Hematopoietic multipotent progenitor cell treated with erythropoietin and hydrocortisone succinate and interleukin-3 and kit ligand, for 6 days (in vitro differentiated cells): ENCODE data around the gene OSGIN1.

ENCODE experiments used
- DNase-seq: peaks from one replicate; pipeline ENCODE4 v3.0.0-alpha.2; 2015

Gene OSGIN1

DNA sequence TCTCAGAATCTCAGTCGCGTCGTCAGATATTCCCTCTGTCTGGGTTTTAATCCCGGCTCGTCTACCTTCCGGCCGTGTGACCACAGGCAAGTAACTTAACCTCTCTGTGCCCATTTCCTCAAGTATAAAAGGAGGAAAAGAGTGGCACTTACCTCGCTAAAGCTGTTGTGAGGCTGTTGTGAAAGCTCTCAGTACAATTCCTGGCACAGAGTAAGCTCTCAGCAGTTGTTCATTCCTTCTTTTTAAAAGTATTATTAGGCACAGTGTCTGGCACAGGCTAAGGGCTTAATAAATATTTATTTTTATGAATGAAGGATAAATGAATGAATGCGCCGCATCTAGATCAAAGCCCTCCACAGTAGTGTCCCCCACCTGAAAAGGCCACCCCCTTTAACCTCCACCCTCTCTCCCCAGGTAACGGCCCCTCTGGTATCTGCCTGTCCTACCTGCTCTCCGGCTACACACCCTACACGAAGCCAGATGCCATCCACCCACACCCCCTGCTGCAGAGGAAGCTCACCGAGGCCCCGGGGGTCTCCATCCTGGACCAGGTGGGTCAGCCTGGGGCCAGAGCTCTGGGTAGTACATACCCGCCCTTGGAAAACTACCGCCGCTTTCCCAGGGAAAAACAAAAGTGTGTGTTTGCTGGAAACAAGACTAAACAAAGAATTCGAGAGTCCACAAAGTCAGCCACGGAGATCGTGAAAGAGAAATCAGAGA, 6.0 kb downstream of the OSGIN1 start:
- DNase-seq = no peak

DNA sequence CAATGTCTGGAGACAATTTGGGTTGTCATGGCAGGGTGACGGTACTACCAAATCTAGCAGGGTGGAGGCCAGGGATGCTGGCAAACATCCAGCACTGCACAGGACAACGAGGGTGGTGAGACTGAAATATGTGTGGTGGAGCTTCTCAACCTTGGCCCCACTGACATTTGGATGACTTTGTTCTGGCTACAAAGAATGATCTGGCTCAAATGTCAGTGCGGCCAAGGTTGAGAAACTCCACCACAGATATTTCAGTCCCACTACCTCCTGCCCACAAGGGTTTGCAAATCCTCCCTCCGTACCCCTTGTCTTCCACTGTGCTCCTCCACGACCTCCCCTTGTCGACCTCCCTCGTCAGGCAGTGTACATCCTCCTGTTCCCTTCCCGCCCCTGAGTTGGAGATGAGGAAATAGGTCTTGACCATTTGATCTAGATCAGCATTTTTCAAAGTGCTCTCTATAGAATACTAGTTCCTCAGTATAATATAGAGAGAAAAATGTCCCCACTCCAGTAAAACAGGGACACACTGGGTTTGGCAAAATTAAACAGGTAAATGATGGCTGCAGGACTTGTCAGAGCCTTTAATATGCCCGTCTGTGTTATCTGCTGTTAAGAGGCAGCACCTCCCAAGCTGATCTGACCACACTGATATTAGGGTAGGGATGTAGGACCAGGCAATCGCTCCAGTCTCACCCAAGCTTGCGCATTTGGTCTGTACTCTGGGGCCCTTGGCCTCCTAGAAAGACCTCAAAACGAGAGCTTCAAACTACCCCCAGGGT, 6.8 kb downstream of the OSGIN1 start:
- no peak for DNase-seq

DNA sequence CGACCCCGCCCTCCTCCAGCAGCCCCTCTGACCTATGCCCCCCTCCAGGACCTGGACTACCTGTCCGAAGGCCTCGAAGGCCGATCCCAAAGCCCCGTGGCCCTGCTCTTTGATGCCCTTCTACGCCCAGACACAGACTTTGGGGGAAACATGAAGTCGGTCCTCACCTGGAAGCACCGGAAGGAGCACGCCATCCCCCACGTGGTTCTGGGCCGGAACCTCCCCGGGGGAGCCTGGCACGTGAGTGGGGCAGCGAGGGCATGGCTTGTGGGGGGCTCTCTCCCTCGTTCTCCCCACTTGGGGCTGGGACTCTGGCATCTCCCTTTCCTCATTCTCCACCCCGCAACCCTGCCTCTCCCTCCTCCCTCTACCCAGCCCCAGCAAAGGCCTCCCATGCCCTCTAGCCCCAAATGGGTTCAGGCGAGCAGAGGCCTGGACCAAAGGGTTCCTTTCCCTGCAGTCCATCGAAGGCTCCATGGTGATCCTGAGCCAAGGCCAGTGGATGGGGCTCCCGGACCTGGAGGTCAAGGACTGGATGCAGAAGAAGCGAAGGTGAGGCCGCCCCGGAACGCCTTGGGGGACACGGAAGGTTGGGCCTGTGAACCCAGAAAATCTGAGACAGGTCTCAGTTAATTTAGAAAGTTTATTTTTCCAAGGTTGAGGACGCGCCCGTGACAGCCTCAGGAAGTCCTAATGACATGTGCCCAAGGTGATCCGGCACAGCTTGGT, 7.6 kb downstream of the OSGIN1 start:
- no peak for DNase-seq

DNA sequence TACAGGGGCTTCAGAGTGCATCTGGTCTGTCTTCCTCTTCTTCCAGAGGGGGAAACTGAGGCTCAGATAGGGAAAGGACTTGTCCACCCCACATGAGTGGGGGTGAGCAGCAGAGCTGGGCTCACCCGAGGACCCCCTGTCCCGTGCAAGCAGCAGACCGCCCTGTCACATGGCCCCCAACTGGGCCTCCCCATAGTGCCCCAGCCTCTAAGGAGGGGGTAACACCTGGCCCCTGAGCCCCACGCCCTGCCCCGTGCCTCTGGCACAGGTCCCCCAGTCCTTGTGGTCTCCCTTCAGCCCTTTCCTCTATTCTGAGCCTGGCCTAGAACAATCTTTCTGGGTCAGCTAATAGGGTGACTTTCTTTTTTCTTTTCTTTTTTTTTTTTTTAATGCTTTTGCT, 8.6 kb downstream of the OSGIN1 start:
- DNase-seq = no peak

DNA sequence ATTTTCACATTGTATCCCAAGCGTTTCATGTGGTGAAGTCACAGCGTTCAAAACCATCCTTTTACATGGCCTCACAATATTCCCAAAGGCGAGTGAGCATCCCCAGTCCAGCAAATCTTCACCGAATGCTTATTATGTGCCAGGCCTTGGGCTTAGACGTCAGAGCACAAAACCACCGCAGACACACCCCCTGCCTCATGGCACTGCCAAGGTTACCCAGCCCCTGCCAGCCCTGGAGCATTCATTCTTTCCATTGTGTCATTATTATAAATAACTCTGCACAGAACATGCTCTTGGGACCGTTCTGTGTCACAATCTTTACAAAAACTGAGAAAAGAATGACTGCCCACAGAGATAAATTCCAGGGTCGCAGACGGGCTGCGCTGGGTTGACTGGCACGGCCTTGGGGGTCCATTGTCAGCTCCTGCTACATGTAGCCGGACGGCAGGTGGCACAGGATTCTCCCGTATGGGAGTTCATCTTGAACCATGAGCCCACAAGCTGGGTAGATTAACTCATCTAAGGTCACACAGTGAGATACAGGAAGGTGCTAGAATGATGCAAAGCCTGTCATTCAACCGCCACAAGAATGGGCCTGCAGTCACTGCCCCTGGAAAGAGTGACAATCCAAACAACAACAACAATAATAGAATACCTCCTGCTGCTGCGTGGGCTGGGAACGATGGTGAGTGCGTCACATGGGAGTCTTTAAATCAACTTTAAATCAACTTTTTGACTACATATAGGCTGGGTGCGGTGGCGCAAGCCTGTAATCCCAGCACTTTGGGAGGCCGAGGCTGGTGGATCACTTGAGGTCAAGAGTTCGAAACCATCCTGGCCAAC, 10.5 kb downstream of the OSGIN1 start:
- DNase-seq = no peak

DNA sequence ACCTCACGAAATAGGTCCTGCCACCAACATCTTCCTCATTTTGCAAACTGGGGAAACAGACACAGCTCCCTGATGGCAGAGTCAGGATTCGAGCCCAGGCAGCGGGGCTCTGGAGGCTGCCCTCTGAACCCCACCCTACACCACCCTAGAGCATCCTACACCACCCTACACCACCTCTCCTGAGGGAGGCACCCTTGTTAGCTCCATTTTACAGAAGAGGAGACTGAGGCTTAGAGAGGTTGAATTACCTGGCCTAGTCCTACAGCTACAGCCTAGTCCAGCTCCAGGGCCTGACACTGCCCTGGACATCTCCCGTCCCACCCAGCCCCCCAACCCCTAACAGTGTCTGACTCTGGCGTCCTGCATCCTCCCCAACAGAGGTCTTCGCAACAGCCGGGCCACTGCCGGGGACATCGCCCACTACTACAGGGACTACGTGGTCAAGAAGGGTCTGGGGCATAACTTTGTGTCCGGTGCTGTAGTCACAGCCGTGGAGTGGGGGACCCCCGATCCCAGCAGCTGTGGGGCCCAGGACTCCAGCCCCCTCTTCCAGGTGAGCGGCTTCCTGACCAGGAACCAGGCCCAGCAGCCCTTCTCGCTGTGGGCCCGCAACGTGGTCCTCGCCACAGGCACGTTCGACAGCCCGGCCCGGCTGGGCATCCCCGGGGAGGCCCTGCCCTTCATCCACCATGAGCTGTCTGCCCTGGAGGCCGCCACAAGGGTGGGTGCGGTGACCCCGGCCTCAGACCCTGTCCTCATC, 11.8 kb downstream of the OSGIN1 start:
- no peak for DNase-seq

DNA sequence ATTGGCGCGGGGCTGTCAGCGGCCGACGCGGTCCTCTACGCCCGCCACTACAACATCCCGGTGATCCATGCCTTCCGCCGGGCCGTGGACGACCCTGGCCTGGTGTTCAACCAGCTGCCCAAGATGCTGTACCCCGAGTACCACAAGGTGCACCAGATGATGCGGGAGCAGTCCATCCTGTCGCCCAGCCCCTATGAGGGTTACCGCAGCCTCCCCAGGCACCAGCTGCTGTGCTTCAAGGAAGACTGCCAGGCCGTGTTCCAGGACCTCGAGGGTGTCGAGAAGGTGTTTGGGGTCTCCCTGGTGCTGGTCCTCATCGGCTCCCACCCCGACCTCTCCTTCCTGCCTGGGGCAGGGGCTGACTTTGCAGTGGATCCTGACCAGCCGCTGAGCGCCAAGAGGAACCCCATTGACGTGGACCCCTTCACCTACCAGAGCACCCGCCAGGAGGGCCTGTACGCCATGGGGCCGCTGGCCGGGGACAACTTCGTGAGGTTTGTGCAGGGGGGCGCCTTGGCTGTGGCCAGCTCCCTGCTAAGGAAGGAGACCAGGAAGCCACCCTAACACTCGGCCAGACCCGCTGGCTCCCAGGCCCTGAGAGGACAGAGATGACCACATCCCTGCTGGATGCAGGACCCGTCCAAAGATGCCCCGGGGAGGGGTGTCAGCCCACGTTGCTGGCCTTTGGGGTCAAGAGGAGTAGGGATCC, 12.6 kb downstream of the OSGIN1 start:
- DNase-seq = no peak

DNA sequence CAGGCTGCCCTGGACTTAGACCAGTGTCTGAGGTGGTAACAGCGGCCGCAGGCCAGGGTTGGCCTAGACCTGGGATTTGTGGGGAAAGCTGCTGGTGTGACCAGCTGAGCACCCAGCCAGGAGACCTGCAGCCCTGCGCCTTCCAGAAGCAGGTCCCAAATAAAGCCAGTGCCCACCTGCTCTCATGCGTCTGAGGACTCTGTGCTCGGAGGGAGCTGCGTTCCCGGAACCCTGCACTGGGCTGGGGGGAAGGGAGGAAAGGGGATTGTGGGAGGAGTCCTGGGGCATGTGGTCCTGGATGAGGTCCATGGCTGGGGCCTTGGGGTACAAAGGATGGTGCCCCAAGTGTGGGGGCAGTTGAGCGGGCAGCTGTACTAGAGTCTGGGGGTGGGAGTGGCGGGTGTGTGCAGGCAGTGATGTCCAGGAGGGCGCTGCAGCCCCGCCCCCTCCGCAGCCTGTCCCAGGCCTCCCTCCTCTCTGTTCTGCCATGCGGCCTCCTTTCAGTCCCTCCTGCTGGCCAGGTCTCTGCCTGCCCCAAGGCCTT, 13.2 kb downstream of the OSGIN1 start:
- DNase-seq = no peak

DNA sequence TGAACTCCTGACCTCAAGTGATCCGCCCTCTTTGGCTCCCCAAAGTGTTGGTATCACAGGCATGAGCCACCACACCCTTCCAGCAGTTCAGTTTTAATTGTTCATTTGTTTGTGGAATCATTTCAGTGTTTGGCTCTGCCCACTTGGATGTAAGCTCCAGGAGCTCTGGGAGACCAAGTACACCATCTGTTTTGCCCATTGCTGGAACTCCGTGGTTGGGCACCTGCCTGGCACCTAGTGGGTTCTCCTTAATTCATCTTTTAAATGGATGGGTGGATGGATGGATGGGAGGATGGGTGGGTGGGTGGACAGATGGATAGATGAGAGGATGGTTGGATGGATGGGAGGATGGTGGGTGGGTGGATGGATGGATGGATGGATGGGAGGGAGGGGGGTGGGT, 14.1 kb downstream of the OSGIN1 start:
- no peak for DNase-seq

DNA sequence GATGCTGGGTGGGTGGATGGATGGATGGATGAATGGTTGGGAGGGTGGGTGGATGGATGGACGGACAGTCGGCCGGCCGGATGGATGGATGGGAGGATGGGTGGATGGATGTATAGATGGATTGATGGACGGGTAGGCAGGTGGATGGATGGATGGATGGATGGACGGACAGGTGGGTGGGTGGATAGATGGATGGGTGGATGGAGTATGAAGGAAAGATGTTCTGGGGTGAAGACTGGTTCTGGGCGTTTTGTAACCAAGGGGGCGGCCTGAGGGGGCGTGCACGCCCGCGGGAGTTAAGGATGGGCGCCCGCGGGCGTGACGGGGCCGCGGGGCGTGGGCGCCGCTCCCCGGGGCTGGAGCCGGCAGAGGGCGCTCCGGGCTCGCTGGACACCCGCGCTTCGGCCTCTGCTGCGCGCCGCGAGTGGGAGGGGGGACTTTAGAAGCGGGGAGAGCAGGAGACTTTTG, 14.8 kb downstream of the OSGIN1 start, which contains the start of gene NECAB2:
Gene NECAB2, plus strand, starts transcription at position 407 of the 468 bp plus-strand sequence. CDS start 405 bp downstream, outside the sequence.
- DNase-seq = peak; percentile 49

DNA sequence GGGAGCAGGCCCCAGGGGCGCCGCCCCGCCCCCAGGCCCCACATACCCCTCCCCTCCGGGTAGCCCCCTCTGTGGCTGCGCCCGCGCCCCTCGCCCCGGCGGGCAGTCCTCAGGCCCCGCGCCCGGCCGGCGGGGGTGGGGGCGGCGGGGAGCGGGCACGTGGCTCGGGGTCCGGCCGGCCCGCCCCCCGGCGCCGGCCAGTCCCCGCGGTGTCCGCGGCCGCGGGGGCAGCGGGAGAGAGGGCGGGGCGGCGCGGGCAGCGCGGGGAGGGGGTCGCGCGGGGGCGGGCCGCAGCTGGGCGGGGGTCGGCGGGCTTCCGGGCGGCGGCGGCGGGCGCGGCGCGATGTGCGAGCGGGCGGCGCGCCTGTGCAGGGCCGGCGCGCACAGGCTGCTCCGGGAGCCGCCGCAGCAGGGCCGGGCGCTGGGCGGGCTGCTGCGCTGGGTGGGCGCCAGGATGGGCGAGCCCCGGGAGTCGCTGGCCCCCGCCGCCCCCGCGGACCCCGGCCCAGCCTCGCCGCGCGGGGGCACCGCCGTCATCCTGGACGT, 15.3 kb downstream of the OSGIN1 start:
- no peak for DNase-seq

DNA sequence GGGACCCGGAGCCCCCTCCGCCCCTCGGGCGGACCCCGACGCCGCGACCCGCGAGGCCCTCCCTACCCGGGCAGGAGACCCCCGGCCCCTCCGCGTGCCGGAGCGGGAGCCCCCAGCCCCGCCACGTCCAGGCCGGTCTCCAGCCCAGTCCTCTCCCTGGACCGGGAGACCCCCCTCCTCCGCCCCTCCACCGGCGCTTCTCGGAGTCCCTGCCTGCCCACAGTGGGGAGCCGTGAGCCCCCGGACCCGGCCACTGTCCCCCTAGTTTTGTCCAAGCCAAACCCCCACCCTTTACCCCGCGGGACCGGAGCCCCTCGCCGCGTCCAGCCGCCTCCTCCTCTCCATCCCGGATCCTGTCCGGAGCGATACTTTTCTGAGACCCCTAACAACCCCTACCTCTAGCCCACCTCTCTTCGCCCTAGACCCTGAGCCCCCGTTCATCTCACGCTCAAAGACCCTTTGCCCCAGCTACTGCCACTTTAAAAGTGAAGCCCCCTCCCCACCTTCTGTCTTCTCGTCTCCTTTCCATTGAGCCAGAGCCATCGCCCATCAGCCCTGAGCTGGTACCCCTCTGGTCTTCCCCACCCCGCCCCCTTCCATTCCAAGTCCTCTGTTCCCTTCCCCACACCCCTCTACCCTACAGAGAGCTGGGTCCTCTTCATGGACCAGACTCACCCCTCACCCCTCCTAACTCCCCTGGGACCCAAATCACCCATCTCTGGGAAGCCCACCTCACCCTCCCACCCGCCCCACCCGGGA, 16.0 kb downstream of the OSGIN1 start:
- no peak for DNase-seq

DNA sequence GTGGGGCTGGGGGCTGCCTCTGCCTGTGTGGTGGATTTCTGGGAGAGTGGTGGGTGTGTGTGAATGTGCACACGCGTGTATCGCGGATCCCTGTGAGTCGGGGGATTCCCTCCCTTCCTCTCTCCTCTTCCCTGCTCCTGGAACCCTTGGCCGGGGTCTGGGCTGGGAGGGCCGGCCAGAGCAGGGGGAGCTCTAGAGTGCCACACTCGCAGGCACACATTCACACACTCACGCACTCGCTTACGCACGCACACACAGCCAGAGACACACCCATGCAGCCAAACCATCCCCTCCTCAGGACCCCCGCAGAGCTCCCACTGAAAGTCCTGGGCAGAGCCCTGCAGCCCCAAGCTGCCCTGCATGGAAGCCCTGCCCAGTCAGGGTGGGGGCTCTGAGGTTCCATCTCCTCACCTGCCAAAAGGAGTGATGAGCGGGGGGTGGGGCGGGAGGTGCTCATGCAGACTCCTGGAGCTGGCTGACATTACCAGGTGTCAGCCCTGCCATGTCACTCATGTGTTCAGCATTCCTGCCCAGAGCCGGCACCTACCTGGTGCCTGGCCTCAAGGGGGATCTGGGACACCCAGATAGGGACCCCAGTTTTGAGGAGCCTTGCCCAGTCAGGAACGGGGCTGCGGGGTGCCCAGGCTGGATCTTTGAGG, 16.9 kb downstream of the OSGIN1 start:
- no peak for DNase-seq

DNA sequence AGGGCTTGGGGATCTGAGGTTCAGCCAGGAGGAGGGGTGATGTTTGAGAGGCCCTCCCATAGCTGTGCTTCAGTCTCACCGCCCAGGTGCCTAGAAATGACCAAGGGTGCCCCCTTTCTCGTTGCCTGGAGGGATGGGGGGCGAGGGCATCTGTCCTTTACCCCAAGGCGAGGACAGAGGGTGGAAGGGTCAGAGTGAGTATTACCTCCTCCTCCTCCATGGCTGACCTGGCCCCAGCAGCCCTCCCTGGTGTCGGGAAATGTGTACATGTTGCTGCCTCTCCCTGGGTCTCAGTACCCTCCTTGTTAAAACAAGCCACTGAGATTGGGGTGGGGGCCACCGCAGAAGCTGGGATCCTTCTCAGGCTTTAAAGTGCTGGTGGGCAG, 17.4 kb downstream of the OSGIN1 start:
- no peak for DNase-seq

DNA sequence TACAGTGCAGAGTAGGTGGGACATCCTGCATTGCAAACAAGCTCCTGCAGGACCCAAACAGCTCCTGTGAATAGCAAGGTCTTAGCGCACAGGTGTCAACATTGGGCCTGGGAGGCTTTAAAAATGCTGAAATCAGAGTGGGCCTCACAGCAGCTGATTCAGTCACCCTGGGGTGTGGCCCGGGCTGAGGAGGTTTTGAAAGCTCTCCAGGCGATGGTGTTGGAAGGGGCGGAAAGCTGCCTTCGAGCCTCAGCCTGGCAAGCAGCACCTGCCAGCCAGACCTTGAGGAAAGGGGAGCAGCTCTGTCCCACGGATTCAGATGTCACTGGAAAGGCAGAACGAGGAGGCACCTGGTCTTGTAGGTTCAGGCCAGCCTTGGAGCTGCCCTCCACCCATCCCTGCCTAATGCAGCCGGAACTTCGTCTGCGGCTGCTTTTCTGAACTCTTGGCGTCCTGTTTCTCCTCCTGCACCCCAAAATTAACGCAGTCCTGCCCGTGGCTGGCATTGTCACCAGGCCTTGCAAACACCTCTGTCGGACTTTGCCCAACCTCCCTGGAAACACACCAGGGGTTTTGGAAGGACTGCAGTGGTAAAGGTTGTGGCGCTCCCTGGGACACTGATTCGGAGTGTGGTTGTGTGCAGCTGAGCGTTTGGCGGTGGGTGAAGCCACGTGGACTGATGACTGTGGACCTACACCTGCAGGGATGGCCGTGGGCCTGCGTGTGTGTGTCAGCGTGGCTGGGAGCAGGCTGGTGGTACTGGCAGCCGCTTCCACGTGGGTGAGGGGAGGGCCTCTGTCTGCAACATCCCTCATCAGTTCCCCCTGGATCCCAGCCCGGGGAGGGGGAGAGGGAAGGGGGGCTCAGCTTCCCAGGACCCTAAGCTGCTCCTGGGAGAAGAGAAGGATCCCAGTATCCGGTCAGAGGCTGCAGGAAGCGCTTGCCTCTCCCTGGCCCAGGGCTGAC, 18.4 kb downstream of the OSGIN1 start:
- no peak for DNase-seq

DNA sequence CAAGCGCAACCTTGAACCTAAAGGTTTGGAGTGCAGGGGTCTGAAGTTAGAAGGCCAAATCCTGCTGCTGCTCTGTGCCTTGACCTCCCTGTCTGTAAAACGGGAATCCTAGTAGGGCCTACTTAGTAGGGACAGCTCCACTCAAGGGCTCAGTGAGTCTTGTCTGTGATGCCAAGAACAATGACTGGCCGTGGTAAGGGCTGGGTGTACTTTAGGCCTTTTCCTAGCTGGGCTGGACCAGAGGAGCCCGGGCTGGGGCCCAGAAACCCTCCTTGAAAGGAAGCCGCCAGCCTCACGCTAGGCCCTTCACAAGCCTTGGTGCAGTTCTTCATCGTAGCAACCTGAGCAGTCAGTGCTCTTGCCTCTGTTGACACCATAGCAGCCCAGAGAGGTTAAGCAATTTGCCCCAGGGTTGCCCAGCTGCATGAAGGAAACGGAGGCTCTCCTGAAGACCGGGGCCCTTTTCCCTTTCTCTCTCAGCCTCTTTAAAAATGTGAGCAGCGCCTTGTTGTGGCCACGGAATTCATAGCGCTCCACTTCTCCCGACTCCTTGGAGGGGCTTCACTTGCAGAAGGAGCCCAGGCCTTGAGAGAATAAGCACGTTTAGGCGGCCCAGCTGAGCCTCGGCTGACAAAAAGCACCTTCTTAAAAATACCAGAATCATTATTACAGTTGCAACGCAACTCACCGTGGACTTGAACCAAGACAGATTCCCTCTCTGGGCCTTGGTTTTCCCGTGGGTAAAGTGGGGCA, 19.4 kb downstream of the OSGIN1 start:
- no peak for DNase-seq

DNA sequence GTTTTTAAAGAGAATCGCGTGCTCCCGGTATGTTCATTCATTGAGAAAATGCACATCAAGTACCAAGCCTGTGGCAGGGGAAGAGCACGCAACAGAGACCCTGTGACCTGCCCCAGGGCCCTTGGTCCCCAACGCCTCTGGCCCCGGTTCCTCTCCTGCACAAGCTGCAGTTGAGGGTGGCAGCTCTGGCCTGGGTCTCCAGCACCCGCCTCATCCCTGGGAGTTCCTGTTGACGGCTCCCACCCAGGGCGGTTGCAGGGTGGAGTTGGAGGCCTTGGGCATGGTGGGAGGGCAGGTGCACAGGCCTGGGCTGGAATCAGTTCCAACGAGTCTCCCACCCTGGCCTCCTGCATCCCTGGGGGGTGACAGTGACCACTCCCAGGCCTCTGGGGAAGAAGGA, 20.0 kb downstream of the OSGIN1 start:
- DNase-seq = no peak
